SK-N-SH (cell line): ENCODE measurements around the gene SMIM28. TPM values are rescaled to one million over a fixed set of nuclear protein-coding genes. Genes with fewer than 3 reads are reported as not detected.
"Not testable (repeated sequence)": the region's sequence is repeated elsewhere in the genome, so short reads cannot be mapped to it uniquely, and the experiment has no call there.

Experiments used
- CTCF ChIA-PET: fragments of 300-600, 350-600 bp; formaldehyde crosslinking; extraction: SDS; loops from one replicate; lab custom pipeline; 2021; lab: Yijun Ruan, JAX
- POLR2A ChIA-PET: fragments of 350-600 bp; sonication (Branson Sonifier 250); formaldehyde crosslinking; extraction: SDS; loops from one replicate; lab custom pipeline; 2020; ENCODE audit warnings: antibody characterized with exemption, inconsistent platforms; lab: Yijun Ruan, JAX
- DNase-seq: peaks from one replicate; pipeline ENCODE4 v3.0.0; 2012
- H2AFZ ChIP-seq: fragments of 200-600 bp; sonication (generic); 2 replicates; pipeline ENCODE4 v1.8.1; 2016; ENCODE audit warnings: antibody characterized with exemption, mild to moderate bottlenecking, low read depth
- H3F3A ChIP-seq: fragments of 200-600 bp; sonication (generic); replicated peaks from 2 replicates; pipeline ENCODE3; 2016; ENCODE audit warnings: antibody characterized with exemption, mild to moderate bottlenecking; ENCODE audit not compliant: insufficient read depth
- H3K27ac ChIP-seq, 2 experiments: fragments of 200-500 bp in 1 of 2; fragments of 200-600 bp in 1 of 2; sonication (Bioruptor generic) in 1 of 2; sonication (generic), shearing (Covaris generic) in 1 of 2; 2 replicates each; pipeline versions ENCODE4 v1.5.1 to v1.6.1; 2014 to 2016; ENCODE audit warnings: low read depth in 2 of 2, inconsistent platforms in 1 of 2, low read length in 1 of 2, mild to moderate bottlenecking in 1 of 2, mixed read lengths in 1 of 2
- H3K27me3 ChIP-seq: fragments of 200-600 bp; sonication (generic), shearing (Covaris generic); 2 replicates; pipeline ENCODE4 v1.6.1; 2016; ENCODE audit warnings: mixed run types; ENCODE audit not compliant: insufficient read depth
- H3K36me3 ChIP-seq, 2 experiments: fragments of 200-500 bp in 1 of 2; fragments of 200-600 bp in 1 of 2; sonication (Bioruptor generic) in 1 of 2; sonication (generic) in 1 of 2; replicated peaks in 1 of 2; 2 replicates each; pipeline versions ENCODE3 to v1.5.1; 2014 to 2016; ENCODE audit warnings: low read length in 1 of 2, mild to moderate bottlenecking in 1 of 2; ENCODE audit not compliant: insufficient read depth in 2 of 2, control insufficient read depth in 1 of 2
- H3K4me1 ChIP-seq, 2 experiments: fragments of 200-500 bp in 1 of 2; fragments of 200-600 bp in 1 of 2; sonication (Bioruptor generic) in 1 of 2; sonication (generic), shearing (Covaris generic) in 1 of 2; 2 replicates each; pipeline versions ENCODE4 v1.5.1 to v1.6.1; 2014 to 2016; ENCODE audit warnings: low read depth in 1 of 2, low read length in 1 of 2, mixed run types in 1 of 2; ENCODE audit not compliant: insufficient read depth in 2 of 2, control insufficient read depth in 1 of 2
- H3K4me2 ChIP-seq: fragments of 200-600 bp; sonication (generic), shearing (Covaris generic); 2 replicates; pipeline ENCODE4 v1.6.1; 2017; ENCODE audit warnings: mixed run types
- H3K4me3 ChIP-seq, 2 experiments: fragments of 200-500 bp in 1 of 2; fragments of 200-600 bp in 1 of 2; sonication (Bioruptor generic) in 1 of 2; sonication (generic), shearing (Covaris generic) in 1 of 2; 2 replicates each; pipeline versions ENCODE4 v1.5.1 to v1.8.1; 2014 to 2016; ENCODE audit warnings: low read depth in 2 of 2, inconsistent platforms in 1 of 2, low read length in 1 of 2, mild to moderate bottlenecking in 1 of 2, mixed read lengths in 1 of 2, moderate library complexity in 1 of 2
- H3K79me2 ChIP-seq: fragments of 200-600 bp; sonication (generic); 2 replicates; pipeline ENCODE4 v1.8.1; 2017; ENCODE audit warnings: mild to moderate bottlenecking; ENCODE audit not compliant: insufficient read depth
- H3K9ac ChIP-seq: fragments of 200-600 bp; sonication (generic); 2 replicates; pipeline ENCODE4 v1.6.1; 2017; ENCODE audit warnings: mixed run types
- H3K9me2 ChIP-seq: fragments of 200-600 bp; sonication (generic); 2 replicates; pipeline ENCODE4 v1.6.1; 2017; ENCODE audit warnings: mixed run types
- H3K9me3 ChIP-seq: fragments of 200-600 bp; sonication (generic); 2 replicates; pipeline ENCODE4 v1.6.1; 2017; ENCODE audit warnings: mixed run types, mild to moderate bottlenecking, moderate library complexity
- H4K20me1 ChIP-seq: fragments of 200-600 bp; sonication (generic); 2 replicates; pipeline ENCODE4 v1.6.1; 2017; ENCODE audit warnings: mild to moderate bottlenecking, mixed run types; ENCODE audit not compliant: insufficient read depth
- ELF1 ChIP-seq: IDR thresholded peaks from 2 replicates; pipeline ENCODE4 v1.4.0; 2012
- EP300 ChIP-seq, 2 experiments: IDR thresholded peaks; 2 replicates each; pipeline versions ENCODE4 v1.4.0 to v1.6.1; 2012; ENCODE audit warnings: borderline replicate concordance in 1 of 2, low read depth in 1 of 2, low read length in 1 of 2
- FOXM1 ChIP-seq: IDR thresholded peaks from 2 replicates; pipeline ENCODE4 v1.4.0; 2012; ENCODE audit warnings: low read depth, mild to moderate bottlenecking
- IRF3 ChIP-seq: fragments of 150-350 bp; IDR thresholded peaks from 2 replicates; pipeline ENCODE4 v1.6.1; 2016; ENCODE audit warnings: mild to moderate bottlenecking, low read depth, low read length
- MXI1 ChIP-seq: IDR thresholded peaks from 2 replicates; pipeline ENCODE4 v1.6.1; 2012; ENCODE audit warnings: mild to moderate bottlenecking, low read depth, low read length, improper control_type of control experiment
- NRF1 ChIP-seq: IDR thresholded peaks from 2 replicates; pipeline ENCODE4 v1.6.1; 2012; ENCODE audit warnings: low read depth, mild to moderate bottlenecking, low read length
- PBX3 ChIP-seq: IDR thresholded peaks from 2 replicates; pipeline ENCODE4; 2012
- RAD21 ChIP-seq: IDR thresholded peaks from 2 replicates; pipeline ENCODE4 v1.6.1; 2012; ENCODE audit warnings: mild to moderate bottlenecking, low read length
- REST ChIP-seq: IDR thresholded peaks from 2 replicates; pipeline ENCODE4 v1.6.1; 2012; ENCODE audit warnings: mild to moderate bottlenecking, low read depth, low read length, moderate library complexity
- TCF12 ChIP-seq: IDR thresholded peaks from 2 replicates; pipeline ENCODE4 v1.4.0; 2012
- TEAD4 ChIP-seq: IDR thresholded peaks from 2 replicates; pipeline ENCODE4 v1.4.0; 2012; ENCODE audit warnings: mild to moderate bottlenecking, borderline replicate concordance; ENCODE audit not compliant: insufficient read depth
- USF1 ChIP-seq: IDR thresholded peaks from 2 replicates; pipeline ENCODE4 v1.4.0; 2012; ENCODE audit warnings: low read depth, borderline replicate concordance
- USF2 ChIP-seq: fragments of 150-350 bp; IDR thresholded peaks from 2 replicates; pipeline ENCODE4 v1.6.1; 2017; ENCODE audit warnings: antibody characterized with exemption, low read length, low read depth, borderline replicate concordance
- WGBS: methylation state at CpG from one replicate; pipeline ENCODE4 v1.1.6; 2017; ENCODE audit warnings: low lambda C conversion rate; 5-methylcytosine and 5-hydroxymethylcytosine counted together
- polyA plus RNA-seq, 3 experiments: library from polyadenylated mRNA; depleted of rRNA; stranded (reverse); fragments of >200 nt; gene quantifications; 2 replicates each; pipeline ENCODE4 v1.2.3, GENCODE V29; 2012
- TF ChIP-seq, protein P1 (sequence below): fragments of 200-600 bp; sonication (generic); IDR thresholded peaks from 2 replicates; pipeline ENCODE4 v1.6.1; 2017; ENCODE audit warnings: antibody characterized with exemption, mild to moderate bottlenecking, moderate library complexity

SMIM28 gene
- polyA plus RNA-seq, 1 of the 3 experiments (the other 2 are of a cell fraction), result not detected

- no peaks in the 10 kb centered on the region for H3K4me1 ChIP-seq
- no peak overlapping the region for H3K4me2 ChIP-seq
- H3K36me3 ChIP-seq, result no peaks in the 10 kb centered on the region
- no peak for DNase-seq
- H3K27me3 ChIP-seq, result 0 out of 2 replicates have a peak, but pooled peaks cover 5% of the 10 kb centered on the region
- no peak overlapping the region for H3K9ac ChIP-seq
- no peak overlapping the region for H3K4me3 ChIP-seq
- CTCF ChIA-PET, result no interaction called here
- TF ChIP-seq PBX3 (no peak), USF1 (no peak), TEAD4 (no peak), FOXM1 (no peak)
- no peaks in the 10 kb centered on the region for H3K9me3 ChIP-seq
- POLR2A ChIA-PET, result no interaction called here
- H3K79me2 ChIP-seq, result no peaks in the 10 kb centered on the region
- no peak overlapping the region for H2AFZ ChIP-seq
- H3K27ac ChIP-seq, result no peak overlapping the region
- no peaks in the 10 kb centered on the region for H3F3A ChIP-seq
- no peaks in the 10 kb centered on the region for H4K20me1 ChIP-seq
- no peaks in the 10 kb centered on the region for H3K9me2 ChIP-seq
- 32% methylated on average over 3 of the region's 3 CpGs for WGBS
Measured at GRCh38 chr6:138349891-138350290, 27.8 kb upstream of the SMIM28 start.

- no peak overlapping the region for H3K9ac ChIP-seq
- no peak overlapping the region for H3K27ac ChIP-seq
- no peak for DNase-seq
- no peaks in the 10 kb centered on the region for H3K4me1 ChIP-seq
- no peak overlapping the region for H3K4me3 ChIP-seq
- H3K4me2 ChIP-seq, result no peak overlapping the region
- no peaks in the 10 kb centered on the region for H3K36me3 ChIP-seq
- no peaks in the 10 kb centered on the region for H3K27me3 ChIP-seq
- 29% methylated on average over 1 of the region's 1 CpG for WGBS
- no peak overlapping the region for H2AFZ ChIP-seq
- H3K79me2 ChIP-seq, result no peaks in the 10 kb centered on the region
- H4K20me1 ChIP-seq, result no peaks in the 10 kb centered on the region
- CTCF ChIA-PET, result no interaction called here
- no peaks in the 10 kb centered on the region for H3K9me3 ChIP-seq
- TF ChIP-seq EP300 (IDR thresholded peaks at IDR 0.05; ENCODE audit: borderline replicate concordance in 1 of 2, low read depth in 1 of 2, low read length in 1 of 2) (no peak), USF2 (no peak), REST (no peak), MXI1 (no peak), RAD21 (no peak), TCF12 (no peak), ELF1 (no peak), IRF3 (no peak), NRF1 (no peak)
- TF ChIP-seq, protein P1, sequence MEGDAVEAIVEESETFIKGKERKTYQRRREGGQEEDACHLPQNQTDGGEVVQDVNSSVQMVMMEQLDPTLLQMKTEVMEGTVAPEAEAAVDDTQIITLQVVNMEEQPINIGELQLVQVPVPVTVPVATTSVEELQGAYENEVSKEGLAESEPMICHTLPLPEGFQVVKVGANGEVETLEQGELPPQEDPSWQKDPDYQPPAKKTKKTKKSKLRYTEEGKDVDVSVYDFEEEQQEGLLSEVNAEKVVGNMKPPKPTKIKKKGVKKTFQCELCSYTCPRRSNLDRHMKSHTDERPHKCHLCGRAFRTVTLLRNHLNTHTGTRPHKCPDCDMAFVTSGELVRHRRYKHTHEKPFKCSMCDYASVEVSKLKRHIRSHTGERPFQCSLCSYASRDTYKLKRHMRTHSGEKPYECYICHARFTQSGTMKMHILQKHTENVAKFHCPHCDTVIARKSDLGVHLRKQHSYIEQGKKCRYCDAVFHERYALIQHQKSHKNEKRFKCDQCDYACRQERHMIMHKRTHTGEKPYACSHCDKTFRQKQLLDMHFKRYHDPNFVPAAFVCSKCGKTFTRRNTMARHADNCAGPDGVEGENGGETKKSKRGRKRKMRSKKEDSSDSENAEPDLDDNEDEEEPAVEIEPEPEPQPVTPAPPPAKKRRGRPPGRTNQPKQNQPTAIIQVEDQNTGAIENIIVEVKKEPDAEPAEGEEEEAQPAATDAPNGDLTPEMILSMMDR, result no peak
- no peaks in the 10 kb centered on the region for H3K9me2 ChIP-seq
- POLR2A ChIA-PET, result no interaction called here
- no peaks in the 10 kb centered on the region for H3F3A ChIP-seq
Measured at GRCh38 chr6:138357928-138358327, 19.8 kb upstream of the SMIM28 start.

DNA sequence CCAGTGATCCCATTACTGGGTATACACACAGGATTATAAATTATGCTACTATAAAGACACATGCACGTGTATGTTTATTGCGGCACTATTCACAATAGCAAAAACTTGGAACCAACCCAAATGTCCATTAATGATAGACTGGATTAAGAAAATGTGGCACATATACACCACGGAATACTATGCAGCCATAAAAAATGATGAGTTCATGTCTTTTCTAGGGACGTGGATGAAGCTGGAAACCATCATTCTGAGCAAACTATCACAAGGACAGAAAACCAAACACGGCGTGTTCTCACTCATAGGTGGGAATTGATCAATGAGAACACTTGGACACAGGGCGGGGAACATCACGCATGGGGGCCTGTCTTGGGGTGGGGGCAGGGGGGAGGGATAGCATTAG, 9.0 kb upstream of the SMIM28 start:
- H3K4me1 ChIP-seq, H3K27me3 ChIP-seq, H3K9me3 ChIP-seq, H3K36me3 ChIP-seq, H4K20me1 ChIP-seq, H3K27ac ChIP-seq, H3K9ac ChIP-seq, H3K9me2 ChIP-seq, H3F3A ChIP-seq, POLR2A ChIA-PET, CTCF ChIA-PET, H3K4me3 ChIP-seq, H2AFZ ChIP-seq, DNase-seq, H3K4me2 ChIP-seq, H3K79me2 ChIP-seq: not testable (repeated sequence)
- 51% methylated on average over 8 of the region's 8 CpGs for WGBS
